Esophagus (tissue), 2 donors: ENCODE data around the gene FDPS. TPM values are rescaled to one million over a fixed set of nuclear protein-coding genes. Genes with fewer than 3 reads are reported as not detected.
A peak's percentile ranks its signal among the peaks of the same experiment; 100 is the strongest.

ENCODE experiments used
- H3K27ac ChIP-seq, 2 donors: one replicate each; pipeline ENCODE4 v1.5.1; 2013; ENCODE audit warnings: low read depth in 2 of 2, mild to moderate bottlenecking in 2 of 2, inconsistent platforms in 1 of 2, low read length in 1 of 2, moderate library complexity in 1 of 2
- H3K27me3 ChIP-seq, 2 donors: one replicate each; pipeline ENCODE4 v1.6.1; 2013; ENCODE audit warnings: low read length in 2 of 2, control low read depth in 1 of 2, mild to moderate bottlenecking in 1 of 2; ENCODE audit not compliant: insufficient read depth in 2 of 2, control insufficient read depth in 1 of 2
- H3K36me3 ChIP-seq, 2 donors: one replicate each; pipeline ENCODE4 v1.6.1; 2013; ENCODE audit warnings: low read length in 1 of 2; ENCODE audit not compliant: control insufficient read depth in 2 of 2, insufficient read depth in 2 of 2
- H3K4me1 ChIP-seq, 2 donors: one replicate each; pipeline ENCODE4 v1.6.1; 2013; ENCODE audit warnings: low read length in 1 of 2; ENCODE audit not compliant: control insufficient read depth in 2 of 2, insufficient read depth in 2 of 2
- H3K4me3 ChIP-seq, 2 donors: one replicate each; pipeline ENCODE4 v1.5.1; 2013; ENCODE audit warnings: low read length in 2 of 2, mild to moderate bottlenecking in 2 of 2, low read depth in 1 of 2, moderate library complexity in 1 of 2
- H3K9me3 ChIP-seq, 2 donors: one replicate each; pipeline ENCODE4 v1.6.1; 2013; ENCODE audit warnings: mild to moderate bottlenecking in 2 of 2, low read depth in 1 of 2, low read length in 1 of 2, moderate library complexity in 1 of 2; ENCODE audit not compliant: control insufficient read depth in 2 of 2, insufficient read depth in 1 of 2
- WGBS, 2 donors: extraction: QIAGEN DNeasy Blood & Tissue Kit; methylation state at CpG; one replicate each; pipeline ENCODE4 v1.1.7; 2013; 5-methylcytosine and 5-hydroxymethylcytosine counted together
- polyA plus RNA-seq, 2 donors: library from polyadenylated mRNA; stranded (reverse); fragments of 200-250 nt; gene quantifications; one replicate each; pipeline ENCODE4 v1.2.3, GENCODE V29; 2013
- donor health status: healthy with polysubstance abuse.
- donor health status: Bipolar disorder and iron deficiency.

FDPS gene
- polyA plus RNA-seq, 2 donors, result 190 to 241 TPM

DNA sequence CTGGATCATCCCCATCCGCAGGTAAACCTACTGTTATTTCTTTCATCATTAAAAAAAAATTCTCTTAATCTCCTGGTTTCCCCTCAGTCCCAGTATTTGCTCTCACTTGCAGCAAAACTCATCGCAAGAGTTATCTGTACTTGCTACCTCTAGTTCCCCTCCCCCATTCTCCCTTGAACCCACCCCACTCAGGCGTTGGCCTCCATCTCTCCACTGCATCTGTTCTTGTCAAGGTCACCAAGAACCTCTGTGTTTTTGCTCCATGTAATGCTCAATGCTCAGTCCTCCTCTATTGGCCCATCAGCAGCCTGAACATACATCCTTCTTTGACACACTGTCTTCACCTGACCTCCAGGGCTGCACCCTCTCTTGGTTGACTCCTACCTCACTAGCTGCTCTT, 12.0 kb upstream of the FDPS start:
- Histone ChIP-seq H3K9me3 (no peaks in the 10 kb centered on the region), H3K27me3 (no peaks in the 10 kb centered on the region), H3K27ac (no peak overlapping the region), H3K36me3 (no peaks in the 10 kb centered on the region), H3K4me1 (peaks cover 2 to 8% of the 10 kb centered on the region in 2 donors), H3K4me3 (no peak overlapping the region)
- 86 to 89% methylated on average over 3 of the region's 3 CpGs for WGBS, 2 donors

DNA sequence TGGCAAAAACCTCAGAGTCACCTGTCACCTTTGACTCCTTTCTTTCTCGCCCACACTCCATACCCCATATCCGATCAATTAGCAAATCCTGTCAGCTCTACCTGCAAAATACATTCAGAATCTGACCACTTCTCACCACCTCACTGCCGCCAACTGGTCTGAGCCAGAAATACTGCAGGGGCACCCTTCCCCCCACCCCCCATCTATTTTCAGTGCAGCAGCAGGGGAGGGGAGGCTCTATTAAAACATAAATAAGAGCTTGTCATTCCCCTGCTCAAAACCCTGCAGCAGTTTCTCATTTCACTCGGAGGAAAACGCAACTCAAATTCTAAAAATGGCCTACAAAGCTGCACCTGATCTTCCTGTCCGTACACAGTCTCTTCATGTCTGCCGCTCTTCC, 11.3 kb upstream of the FDPS start:
- H3K9me3 ChIP-seq, result no peaks in the 10 kb centered on the region
- 77 to 82% methylated on average over 7 of the region's 7 CpGs for WGBS, 2 donors
- H3K4me3 ChIP-seq, result no peak overlapping the region
- no peaks in the 10 kb centered on the region for H3K27me3 ChIP-seq
- no peaks in the 10 kb centered on the region for H3K36me3 ChIP-seq
- no peak overlapping the region for H3K27ac ChIP-seq
- H3K4me1 ChIP-seq, result peaks cover 2 to 8% of the 10 kb centered on the region in 2 donors

DNA sequence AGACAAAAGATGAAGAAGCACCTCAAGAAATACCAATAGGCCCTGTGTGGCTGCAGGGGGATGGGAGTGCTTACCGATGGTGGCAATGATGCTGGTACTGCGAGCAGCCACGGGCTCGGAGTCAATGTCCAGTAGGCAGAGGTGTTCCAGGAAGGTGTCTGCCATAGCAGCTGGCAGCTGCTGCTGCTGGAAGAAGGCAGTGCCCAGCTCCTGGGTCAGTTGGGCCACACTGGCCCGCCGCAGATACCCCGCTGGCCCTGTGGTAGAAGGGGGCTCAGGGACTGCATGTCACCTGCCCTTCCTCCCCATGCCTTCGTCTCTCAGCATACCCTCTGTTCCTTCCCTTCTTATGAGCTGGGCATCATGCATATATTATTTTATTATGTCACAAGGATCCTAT, 8.6 kb upstream of the FDPS start:
- Histone ChIP-seq H3K9me3 (no peaks in the 10 kb centered on the region), H3K4me1 (peaks cover 2 to 8% of the 10 kb centered on the region in 2 donors), H3K36me3 (no peaks in the 10 kb centered on the region), H3K27me3 (no peaks in the 10 kb centered on the region), H3K27ac (no peak overlapping the region), H3K4me3 (no peak overlapping the region)
- WGBS, 2 donors, result 92 to 94% methylated on average over 8 of the region's 8 CpGs

DNA sequence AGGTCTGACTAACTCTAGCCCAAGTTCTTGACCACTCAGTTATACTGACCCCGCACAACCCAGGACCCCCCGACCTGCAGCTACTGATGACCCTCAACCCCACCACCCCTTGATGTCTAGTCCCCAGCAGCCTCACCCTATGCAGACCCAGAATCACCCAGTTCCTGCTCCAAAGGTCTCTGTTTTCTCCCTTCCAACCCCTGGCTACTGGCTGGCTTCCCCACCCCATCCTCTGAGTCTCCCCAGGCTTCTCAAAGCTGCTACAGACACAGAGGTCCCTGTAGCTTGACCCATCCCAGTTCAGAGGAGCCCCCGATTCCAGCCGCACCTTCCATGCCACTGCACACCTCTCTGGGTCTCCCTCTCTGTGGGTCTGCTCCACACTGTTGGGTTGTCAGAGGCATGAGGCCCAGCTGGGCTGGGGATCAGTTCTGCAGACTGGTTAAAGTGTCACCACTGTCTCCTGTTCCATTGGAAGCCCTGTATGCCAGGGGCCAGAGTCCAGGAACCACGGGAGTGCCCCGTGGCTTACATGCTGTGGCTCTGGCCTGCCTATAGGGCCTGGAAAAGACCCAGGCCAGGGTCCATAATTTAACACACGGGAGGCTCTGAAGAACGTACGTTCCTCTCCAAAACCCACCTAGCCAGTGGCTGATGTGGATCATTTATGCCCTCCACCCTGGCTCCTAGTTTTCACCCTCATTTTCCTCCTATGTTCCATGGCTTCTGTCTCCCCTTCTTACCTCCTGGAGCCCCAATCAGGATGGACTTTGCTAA, 7.9 kb upstream of the FDPS start:
- no peak overlapping the region for H3K4me3 ChIP-seq
- H3K27me3 ChIP-seq, result no peaks in the 10 kb centered on the region
- no peak overlapping the region for H3K27ac ChIP-seq
- peaks cover 0 to 4% of the 10 kb centered on the region in 2 donors for H3K4me1 ChIP-seq
- no peaks in the 10 kb centered on the region for H3K9me3 ChIP-seq
- 74 to 85% methylated on average over 9 of the region's 9 CpGs for WGBS, 2 donors
- H3K36me3 ChIP-seq, result no peaks in the 10 kb centered on the region

DNA sequence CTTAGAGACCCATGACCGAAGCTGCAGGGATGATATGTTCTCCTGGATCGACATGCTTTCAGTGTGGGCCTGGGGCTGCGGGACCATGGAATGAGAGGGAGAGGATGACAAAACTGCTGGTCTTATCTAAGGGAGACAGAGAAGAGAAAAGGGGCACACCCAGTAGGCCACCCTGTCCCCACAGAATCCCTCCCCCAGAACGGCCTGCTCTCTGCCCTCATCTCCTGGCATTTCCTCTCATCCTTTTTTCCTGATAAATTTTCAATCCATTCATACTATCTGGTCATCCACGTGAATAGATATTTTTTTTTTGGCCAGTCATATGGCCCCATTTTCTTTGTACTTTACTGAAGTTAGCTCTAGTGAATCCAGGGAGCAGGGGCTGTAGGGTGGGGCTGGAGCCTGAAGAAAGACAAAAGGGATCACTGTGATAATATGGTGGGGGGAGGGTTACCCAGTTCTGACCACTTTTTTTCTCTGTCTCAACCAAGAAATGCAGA, 7.3 kb upstream of the FDPS start, which contains the start of gene PKLR:
TSS of gene PKLR (minus strand) at position 97 of the 500 bp plus-strand sequence. CDS start at position 54, 43 bp downstream.
- Histone ChIP-seq H3K36me3 (no peaks in the 10 kb centered on the region), H3K27ac (no peak within 1 kb of the TSS), H3K9me3 (no peaks in the 10 kb centered on the region), H3K27me3 (no peaks in the 10 kb centered on the region), H3K4me3 (no peak within 1 kb of the TSS), H3K4me1 (peaks cover 0 to 5% of the 10 kb centered on the region in 2 donors)
- WGBS, 2 donors, result 85 to 91% methylated on average over 5 of the region's 5 CpGs

DNA sequence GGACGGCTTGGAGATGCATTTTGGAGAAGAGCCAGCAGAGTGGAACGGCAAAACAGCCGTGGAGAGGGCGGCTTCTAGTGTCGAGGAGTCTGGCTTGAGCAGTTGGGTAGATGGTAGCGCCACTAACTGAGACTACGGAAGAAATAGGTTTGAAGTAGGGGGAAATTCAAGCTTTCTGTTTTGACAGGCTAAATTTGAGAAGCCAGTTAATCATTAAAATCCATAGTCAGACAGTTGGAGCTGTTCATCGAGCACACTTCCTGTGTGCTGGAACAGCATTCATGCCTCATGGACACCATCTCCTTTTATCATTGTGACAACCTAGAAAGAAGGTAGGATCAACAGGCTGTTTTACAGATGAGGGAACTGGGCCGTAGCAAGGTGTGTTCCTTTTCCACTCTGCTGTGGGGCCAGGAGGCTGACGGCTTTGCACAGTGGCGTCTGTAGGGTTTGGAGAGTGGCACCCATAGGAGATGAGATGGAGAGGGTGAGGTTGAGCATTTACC, 4.1 kb upstream of the FDPS start:
- peaks cover 2 to 7% of the 10 kb centered on the region in 2 donors for H3K4me1 ChIP-seq
- H3K27ac ChIP-seq, result no peak overlapping the region
- 72 to 83% methylated on average over 11 of the region's 11 CpGs for WGBS, 2 donors
- no peaks in the 10 kb centered on the region for H3K36me3 ChIP-seq
- no peak overlapping the region for H3K4me3 ChIP-seq
- H3K9me3 ChIP-seq, result no peaks in the 10 kb centered on the region
- no peaks in the 10 kb centered on the region for H3K27me3 ChIP-seq

DNA sequence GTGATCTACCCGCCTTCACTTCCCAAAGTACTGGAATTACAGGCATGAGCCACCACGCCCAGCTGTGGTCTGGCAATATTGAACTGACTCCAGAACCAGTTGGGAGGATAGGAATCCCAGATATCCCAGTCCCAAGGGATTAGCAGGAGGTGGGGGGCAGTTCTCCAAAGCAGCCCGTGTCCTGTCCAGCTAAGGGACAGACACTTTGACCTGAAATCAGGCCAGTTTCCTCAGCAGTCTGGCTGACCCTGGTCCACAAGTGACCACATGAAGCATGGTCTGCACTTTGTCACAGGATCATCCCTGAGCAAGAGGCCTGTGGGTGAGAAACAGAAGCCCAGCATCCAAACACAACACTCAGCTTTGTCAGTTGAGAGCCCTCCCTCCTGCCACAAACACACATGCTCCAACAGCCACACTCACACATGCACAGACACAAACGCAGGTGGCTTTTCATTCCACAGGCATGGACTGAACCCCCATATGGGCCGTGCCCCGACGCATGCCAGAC, 2.7 kb upstream of the FDPS start:
- 63 to 70% methylated on average over 7 of the region's 7 CpGs for WGBS, 2 donors
- Histone ChIP-seq H3K27ac (peak overlapping the region in 1 of 2 donors; percentile 5), H3K27me3 (no peaks in the 10 kb centered on the region), H3K4me3 (no peak overlapping the region), H3K9me3 (no peaks in the 10 kb centered on the region), H3K4me1 (peaks cover 3 to 9% of the 10 kb centered on the region in 2 donors), H3K36me3 (no peaks in the 10 kb centered on the region)

DNA sequence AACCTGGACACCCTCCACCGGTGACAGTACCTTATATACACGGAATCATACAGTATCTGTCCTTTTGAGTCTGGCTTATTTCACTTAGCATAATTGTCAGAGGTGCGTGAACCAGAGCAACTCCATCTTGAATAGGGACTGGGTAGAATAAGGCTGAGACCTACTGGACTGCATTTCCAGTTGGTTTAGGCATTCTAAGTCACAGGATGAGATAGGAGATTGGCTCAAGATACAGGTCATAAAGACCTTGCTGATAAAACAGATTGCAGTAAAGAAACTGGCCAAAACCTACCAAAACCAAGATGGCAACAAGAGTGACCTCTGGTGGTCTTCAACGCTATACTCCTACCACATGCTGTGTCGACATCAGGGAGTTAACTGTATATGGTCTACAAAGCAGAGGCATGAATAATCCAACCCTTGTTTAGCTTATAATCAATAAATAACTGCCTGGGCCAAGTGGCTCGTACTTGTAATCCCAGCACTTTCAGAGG, 1.4 kb upstream of the FDPS start:
- WGBS, 2 donors, result 60 to 66% methylated on average over 6 of the region's 6 CpGs
- H3K4me1 ChIP-seq, result peaks cover 3 to 9% of the 10 kb centered on the region in 2 donors
- H3K27ac ChIP-seq, result no peak overlapping the region

DNA sequence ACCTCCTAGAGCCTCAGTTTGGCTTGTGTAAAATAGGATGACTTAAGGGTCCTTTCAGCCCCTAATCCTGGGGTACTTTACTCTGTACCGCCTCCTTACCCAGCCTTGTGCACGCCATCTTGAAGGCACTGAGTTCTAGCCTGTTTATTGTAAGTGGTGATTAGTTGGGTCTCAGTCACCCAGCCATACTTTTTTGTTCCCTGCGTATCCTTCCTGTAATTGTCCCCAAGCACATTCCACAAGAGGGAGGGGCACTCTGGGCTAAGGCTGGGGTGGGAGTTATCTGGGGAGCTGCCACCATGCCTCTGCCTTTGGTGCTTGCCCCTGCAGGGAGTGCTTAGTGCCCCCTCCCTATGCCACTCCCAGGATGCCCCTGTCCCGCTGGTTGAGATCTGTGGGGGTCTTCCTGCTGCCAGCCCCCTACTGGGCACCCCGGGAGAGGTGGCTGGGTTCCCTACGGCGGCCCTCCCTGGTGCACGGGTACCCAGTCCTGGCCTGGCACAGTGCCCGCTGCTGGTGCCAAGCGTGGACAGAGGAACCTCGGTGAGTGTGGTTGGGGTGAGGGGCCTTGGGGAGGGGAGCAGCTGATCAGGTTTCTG, 856 bp downstream of the FDPS start:
- peak overlapping the region; percentile 73 to 98 for H3K4me3 ChIP-seq
- peaks cover 3 to 13% of the 10 kb centered on the region in 2 donors for H3K4me1 ChIP-seq
- peak overlapping the region; percentile 82 to 94 for H3K27ac ChIP-seq
- H3K27me3 ChIP-seq, result no peaks in the 10 kb centered on the region
- no peaks in the 10 kb centered on the region for H3K9me3 ChIP-seq
- peaks cover 3 to 8% of the 10 kb centered on the region in 2 donors for H3K36me3 ChIP-seq
- 8 to 9% methylated on average over 11 of the region's 11 CpGs for WGBS, 2 donors

More for the DNA sequence above, 1.4 kb upstream of the FDPS start:
- Histone ChIP-seq H3K36me3 (peaks cover 0 to 4% of the 10 kb centered on the region in 2 donors), H3K4me3 (no peak overlapping the region), H3K9me3 (no peaks in the 10 kb centered on the region), H3K27me3 (no peaks in the 10 kb centered on the region)
